ENCODE results near the gene SESTD1. TPM values are rescaled to one million over a fixed set of nuclear protein-coding genes. Genes with fewer than 3 reads are reported as not detected.
"Not testable (repeated sequence)": the region's sequence is repeated elsewhere in the genome, so short reads cannot be mapped to it uniquely, and the experiment has no call there.

SESTD1 gene
- polyA plus RNA-seq, 1 experiment, result 16.5 TPM

GRCh38 chr2:179251870-179252269 is 12.8 kb downstream of the SESTD1 start:
- ChIA-PET POLR2A (no interaction called here), CTCF (interaction anchor here (0.8 to 1.1 kb wide), 2 partner anchors 11 to 20 kb away, joined by 4 read pairs; no protein-coding TSS in a partner anchor)
- no peak for TF ChIP-seq CTCF (IDR thresholded peaks at IDR 0.05; ENCODE audit: insufficient read depth, low read depth, low read length)
- Histone ChIP-seq H3K36me3 (ENCODE audit: control insufficient read depth, insufficient read depth, low read length) (no peaks in the 10 kb centered on the region), H3K4me3 (ENCODE audit: low read depth, low read length) (no peak overlapping the region), H3K27me3 (ENCODE audit: control insufficient read depth, insufficient read depth, low read length) (no peaks in the 10 kb centered on the region)
- no peak for DNase-seq (ENCODE audit: low read depth)

- no peak for DNase-seq (ENCODE audit: low read depth)
- ChIA-PET POLR2A (no interaction called here), CTCF (interaction anchor here (1.9 kb wide), 1 partner anchor 12 kb away, joined by 7 read pairs; no protein-coding TSS in a partner anchor)
Observed at GRCh38 chr2:179250848-179251504, 13.7 kb downstream of the SESTD1 start.

GRCh38 chr2:179250095-179250494 is 14.5 kb downstream of the SESTD1 start:
- no peaks in the 10 kb centered on the region for H3K27me3 ChIP-seq (ENCODE audit: control insufficient read depth, insufficient read depth, low read length)
- H3K4me3 ChIP-seq (ENCODE audit: low read depth, low read length), result no peak overlapping the region
- no peak for DNase-seq (ENCODE audit: low read depth)
- H3K36me3 ChIP-seq (ENCODE audit: control insufficient read depth, insufficient read depth, low read length), result no peaks in the 10 kb centered on the region
- CTCF ChIA-PET, result interaction anchor here (1.9 kb wide), 1 partner anchor 11 kb away, joined by 7 read pairs; no protein-coding TSS in a partner anchor
- no peak for TF ChIP-seq CTCF (IDR thresholded peaks at IDR 0.05; ENCODE audit: insufficient read depth, low read depth, low read length)
- POLR2A ChIA-PET, result no interaction called here

More at GRCh38 chr2:179250848-179251504, 13.7 kb downstream of the SESTD1 start:
- Histone ChIP-seq H3K4me3 (ENCODE audit: low read depth, low read length) (no peak overlapping the region), H3K27me3 (ENCODE audit: control insufficient read depth, insufficient read depth, low read length) (no peaks in the 10 kb centered on the region), H3K36me3 (ENCODE audit: control insufficient read depth, insufficient read depth, low read length) (no peaks in the 10 kb centered on the region)
- no peak for TF ChIP-seq CTCF (IDR thresholded peaks at IDR 0.05; ENCODE audit: insufficient read depth, low read depth, low read length)

GRCh38 chr2:179248024-179248348 is 16.6 kb downstream of the SESTD1 start:
- Histone ChIP-seq H3K27me3 (ENCODE audit: control insufficient read depth, insufficient read depth, low read length) (no peaks in the 10 kb centered on the region), H3K4me3 (ENCODE audit: low read depth, low read length) (no peak overlapping the region), H3K36me3 (ENCODE audit: control insufficient read depth, insufficient read depth, low read length) (no peaks in the 10 kb centered on the region)
- POLR2A ChIA-PET, result no interaction called here
- CTCF ChIA-PET, result no interaction called here
- no peak for TF ChIP-seq CTCF (IDR thresholded peaks at IDR 0.05; ENCODE audit: insufficient read depth, low read depth, low read length)
- no peak for DNase-seq (ENCODE audit: low read depth)

GRCh38 chr2:179247318-179248023 is 17.2 kb downstream of the SESTD1 start:
- TF ChIP-seq CTCF (IDR thresholded peaks at IDR 0.05; ENCODE audit: insufficient read depth, low read depth, low read length), result no peak
- ChIA-PET POLR2A (interaction anchor here (0.6 kb wide), 1 partner anchor 43 kb away, joined by 3 read pairs; no protein-coding TSS in a partner anchor), CTCF (interaction anchor here (0.6 kb wide), 1 partner anchor 193 kb away, joined by 3 read pairs; no protein-coding TSS in a partner anchor)
- no peak for DNase-seq (ENCODE audit: low read depth)
- Histone ChIP-seq H3K27me3 (ENCODE audit: control insufficient read depth, insufficient read depth, low read length) (no peaks in the 10 kb centered on the region), H3K4me3 (ENCODE audit: low read depth, low read length) (no peak overlapping the region), H3K36me3 (ENCODE audit: control insufficient read depth, insufficient read depth, low read length) (no peaks in the 10 kb centered on the region)

- POLR2A ChIA-PET, result not testable (repeated sequence)
Observed at GRCh38 chr2:179245843-179246242, 18.8 kb downstream of the SESTD1 start.

More at GRCh38 chr2:179245843-179246242, 18.8 kb downstream of the SESTD1 start:
- CTCF ChIA-PET; H3K4me3 ChIP-seq (ENCODE audit: low read depth, low read length); H3K27me3 ChIP-seq (ENCODE audit: control insufficient read depth, insufficient read depth, low read length); H3K36me3 ChIP-seq (ENCODE audit: control insufficient read depth, insufficient read depth, low read length); DNase-seq (ENCODE audit: low read depth): not testable (repeated sequence)
